Loucy (cell line): ENCODE data around the gene RTEL1.

Source experiments
- H2AFZ ChIP-seq: fragments of 200-600 bp; sonication (generic); 2 replicates; pipeline ENCODE4 v1.6.0; 2016; ENCODE audit warnings: antibody characterized with exemption, mild to moderate bottlenecking, low read length, moderate library complexity
- H3F3A ChIP-seq: fragments of 200-600 bp; 2 replicates; pipeline ENCODE4 v1.6.0; 2016; ENCODE audit warnings: antibody characterized with exemption, low read depth, mild to moderate bottlenecking
- H3K27me3 ChIP-seq: fragments of 200-600 bp; sonication (generic); 2 replicates; pipeline ENCODE4 v1.6.1; 2014; ENCODE audit warnings: low read length, mild to moderate bottlenecking; ENCODE audit not compliant: insufficient read depth, poor library complexity, severe bottlenecking
- H3K36me3 ChIP-seq: fragments of 200-600 bp; sonication (generic); 2 replicates; pipeline ENCODE4 v1.6.1; 2016; ENCODE audit warnings: low read length; ENCODE audit not compliant: insufficient read depth
- H3K4me1 ChIP-seq: fragments of 200-600 bp; sonication (generic); 2 replicates; pipeline ENCODE4 v1.5.1; 2014; ENCODE audit warnings: low read length, mild to moderate bottlenecking; ENCODE audit not compliant: insufficient read depth, poor library complexity, severe bottlenecking
- H3K4me2 ChIP-seq: fragments of 200-600 bp; sonication (generic); 2 replicates; pipeline ENCODE4 v1.6.0; 2014; ENCODE audit warnings: antibody characterized with exemption, low read length, low read depth, mild to moderate bottlenecking; ENCODE audit not compliant: poor library complexity, severe bottlenecking
- H3K4me3 ChIP-seq: fragments of 200-600 bp; sonication (generic); 2 replicates; pipeline ENCODE4 v1.5.1; 2014; ENCODE audit warnings: low read length, mild to moderate bottlenecking, mixed read lengths; ENCODE audit not compliant: poor library complexity, severe bottlenecking
- H3K79me2 ChIP-seq: fragments of 200-600 bp; sonication (generic); 2 replicates; pipeline ENCODE4 v1.6.1; 2014; ENCODE audit warnings: low read length; ENCODE audit not compliant: insufficient read depth
- H3K9ac ChIP-seq: fragments of 200-600 bp; sonication (generic); 2 replicates; pipeline ENCODE4 v1.6.0; 2014; ENCODE audit warnings: mild to moderate bottlenecking, low read depth, low read length, moderate library complexity; ENCODE audit not compliant: poor library complexity, severe bottlenecking
- H3K9me2 ChIP-seq: fragments of 200-600 bp; sonication (generic); replicated peaks from 2 replicates; pipeline ENCODE4 v1.6.1; 2016; ENCODE audit warnings: low read depth, low read length, mixed read lengths
- H3K9me3 ChIP-seq: fragments of 200-600 bp; sonication (generic); 2 replicates; pipeline ENCODE4 v1.6.1; 2014; ENCODE audit warnings: mild to moderate bottlenecking, antibody characterized with exemption, low read length, low read depth; ENCODE audit not compliant: insufficient read depth
- H4K20me1 ChIP-seq: fragments of 200-600 bp; sonication (generic); 2 replicates; pipeline ENCODE4 v1.6.0; 2014; ENCODE audit warnings: antibody characterized with exemption, low read length, mild to moderate bottlenecking; ENCODE audit not compliant: insufficient read depth, poor library complexity, severe bottlenecking
- EZH2phosphoT487 ChIP-seq: fragments of 200-600 bp; IDR thresholded peaks from 2 replicates; pipeline ENCODE4 v1.6.1; 2018; ENCODE audit warnings: antibody characterized with exemption, mild to moderate bottlenecking, moderate library complexity, borderline replicate concordance
- TF ChIP-seq, protein P1 (sequence below): fragments of 200-600 bp; sonication (generic); conservative IDR thresholded peaks from 2 replicates; pipeline ENCODE4 v1.5.1; 2014; ENCODE audit warnings: mild to moderate bottlenecking, antibody characterized with exemption, low read length

The RTEL1 gene

DNA sequence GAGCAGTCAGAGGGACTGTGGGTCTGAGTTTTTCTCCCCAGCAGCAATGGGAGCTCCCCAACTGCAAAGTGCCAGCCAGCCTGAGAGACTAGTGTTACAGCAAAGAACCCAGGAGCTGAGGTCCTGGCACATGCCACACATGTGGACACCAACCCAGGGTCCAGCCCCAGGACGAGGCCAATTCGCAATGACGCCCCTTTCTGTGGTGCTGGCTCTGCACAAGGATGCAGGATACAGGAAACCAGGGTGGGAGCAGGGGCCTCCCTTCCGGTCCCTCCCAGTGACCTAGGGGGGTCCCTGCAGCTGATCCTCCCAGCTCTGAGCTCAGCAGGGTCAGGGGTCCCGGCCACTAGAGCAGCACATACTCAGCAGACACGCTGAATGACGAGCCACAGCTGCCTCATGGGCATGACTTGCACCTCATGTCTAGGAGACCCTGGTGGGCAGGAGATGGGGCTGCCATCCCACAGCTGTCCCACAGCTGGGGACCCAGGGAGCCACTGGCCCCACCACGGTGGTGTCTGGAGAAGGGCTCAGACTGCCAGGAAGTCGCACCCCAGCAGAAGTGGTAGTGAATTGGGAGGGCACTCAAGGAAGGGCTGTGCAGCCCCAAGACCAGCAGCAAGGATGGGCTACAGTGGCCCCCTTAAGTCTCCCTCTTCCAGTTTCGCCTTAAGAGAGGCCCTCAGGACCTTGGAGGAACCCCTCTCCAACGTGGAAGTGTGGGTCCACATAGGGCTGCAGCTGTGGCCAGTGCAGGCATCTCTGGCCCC lies 46.0 kb downstream of the RTEL1 start:
- Histone ChIP-seq H3K79me2 (peaks cover 50% of the 10 kb centered on the region), H3K4me1 (peaks cover 16% of the 10 kb centered on the region), H3F3A (no peaks in the 10 kb centered on the region), H2AFZ (no peak overlapping the region), H3K4me3 (no peak overlapping the region), H3K4me2 (no peak overlapping the region), H3K9me3 (no peaks in the 10 kb centered on the region), H4K20me1 (peaks cover 31% of the 10 kb centered on the region), H3K36me3 (peaks cover 13% of the 10 kb centered on the region; the same call in 1 of the 2 replicates), H3K9ac (no peak overlapping the region), H3K27me3 (peaks cover 4% of the 10 kb centered on the region), H3K9me2 (no peaks in the 10 kb centered on the region)
- TF ChIP-seq, protein P1, sequence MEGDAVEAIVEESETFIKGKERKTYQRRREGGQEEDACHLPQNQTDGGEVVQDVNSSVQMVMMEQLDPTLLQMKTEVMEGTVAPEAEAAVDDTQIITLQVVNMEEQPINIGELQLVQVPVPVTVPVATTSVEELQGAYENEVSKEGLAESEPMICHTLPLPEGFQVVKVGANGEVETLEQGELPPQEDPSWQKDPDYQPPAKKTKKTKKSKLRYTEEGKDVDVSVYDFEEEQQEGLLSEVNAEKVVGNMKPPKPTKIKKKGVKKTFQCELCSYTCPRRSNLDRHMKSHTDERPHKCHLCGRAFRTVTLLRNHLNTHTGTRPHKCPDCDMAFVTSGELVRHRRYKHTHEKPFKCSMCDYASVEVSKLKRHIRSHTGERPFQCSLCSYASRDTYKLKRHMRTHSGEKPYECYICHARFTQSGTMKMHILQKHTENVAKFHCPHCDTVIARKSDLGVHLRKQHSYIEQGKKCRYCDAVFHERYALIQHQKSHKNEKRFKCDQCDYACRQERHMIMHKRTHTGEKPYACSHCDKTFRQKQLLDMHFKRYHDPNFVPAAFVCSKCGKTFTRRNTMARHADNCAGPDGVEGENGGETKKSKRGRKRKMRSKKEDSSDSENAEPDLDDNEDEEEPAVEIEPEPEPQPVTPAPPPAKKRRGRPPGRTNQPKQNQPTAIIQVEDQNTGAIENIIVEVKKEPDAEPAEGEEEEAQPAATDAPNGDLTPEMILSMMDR, result no peak
- no peak for TF ChIP-seq EZH2phosphoT487

DNA sequence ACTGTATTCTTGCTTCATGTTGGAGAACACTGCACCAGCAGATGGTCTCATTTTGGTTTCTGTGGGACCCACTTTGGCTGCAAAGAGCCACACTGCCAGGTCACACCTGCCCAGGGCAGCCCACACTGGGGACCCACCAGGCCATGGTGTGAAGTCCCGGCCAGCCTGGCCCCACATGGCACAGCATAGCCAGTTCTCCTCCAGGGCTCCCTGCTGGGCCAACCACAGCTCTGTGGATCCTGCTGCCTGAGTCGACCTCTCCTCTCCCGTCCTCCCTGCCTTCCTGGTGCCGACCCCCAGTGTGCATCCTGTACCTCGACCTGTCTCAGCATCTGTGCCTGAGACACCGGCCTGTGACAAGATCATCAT lies 46.6 kb downstream of the RTEL1 start:
- Histone ChIP-seq H3K9ac (no peak overlapping the region), H3K9me2 (no peaks in the 10 kb centered on the region), H2AFZ (no peak overlapping the region), H3K4me3 (no peak overlapping the region), H3K4me1 (peaks cover 20% of the 10 kb centered on the region), H4K20me1 (peaks cover 33% of the 10 kb centered on the region), H3K27me3 (peaks cover 4% of the 10 kb centered on the region), H3F3A (no peaks in the 10 kb centered on the region), H3K36me3 (peaks cover 13% of the 10 kb centered on the region; the same call in 1 of the 2 replicates), H3K4me2 (no peak overlapping the region), H3K9me3 (no peaks in the 10 kb centered on the region), H3K79me2 (peaks cover 55% of the 10 kb centered on the region)
- TF ChIP-seq, protein P1, result no peak
- no peak for TF ChIP-seq EZH2phosphoT487

DNA sequence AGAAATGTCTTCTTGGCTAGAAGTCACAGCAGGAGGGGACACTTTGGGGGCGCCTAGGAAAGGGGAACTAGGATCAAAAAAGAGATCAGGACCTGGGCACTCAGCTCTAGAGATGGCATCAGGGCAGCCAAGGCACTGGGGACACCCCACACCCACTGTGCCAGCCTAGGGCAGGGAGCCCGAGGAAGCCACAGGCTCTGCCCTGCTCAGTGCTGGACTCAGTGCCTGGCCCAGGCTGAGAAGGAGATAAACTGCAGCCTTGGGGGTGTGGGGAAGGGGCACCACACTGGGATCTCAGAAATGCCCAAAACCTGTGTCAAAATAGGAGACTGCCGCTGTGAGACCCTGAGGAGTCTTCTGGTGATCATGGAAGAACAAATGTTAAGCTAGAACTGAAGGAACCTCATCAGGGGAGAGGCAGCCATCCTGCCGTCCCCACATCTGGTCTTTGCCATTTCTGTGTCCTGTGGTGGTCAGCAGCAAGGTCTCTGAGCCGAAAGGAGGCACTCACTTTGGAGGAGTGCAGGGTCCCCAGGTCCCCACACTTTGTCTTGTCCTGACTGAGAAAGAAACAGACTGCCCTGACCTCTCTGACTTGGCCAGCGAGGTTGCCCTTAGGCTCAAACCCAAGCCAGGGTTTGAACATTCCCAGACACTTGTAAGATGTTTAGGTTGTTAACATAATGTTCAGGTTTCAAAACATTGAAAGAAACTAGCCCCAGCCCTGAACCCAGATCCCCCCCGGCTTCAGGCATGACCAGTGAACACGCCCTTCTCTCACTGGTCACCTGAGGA lies 47.3 kb downstream of the RTEL1 start:
- Histone ChIP-seq H3K4me3 (no peak overlapping the region), H3K9ac (no peak overlapping the region), H3K9me3 (no peaks in the 10 kb centered on the region), H2AFZ (no peak overlapping the region), H3K79me2 (peaks cover 62% of the 10 kb centered on the region), H3K4me2 (peak overlapping the region; percentile 90), H3F3A (no peaks in the 10 kb centered on the region), H4K20me1 (peaks cover 33% of the 10 kb centered on the region), H3K27me3 (peaks cover 4% of the 10 kb centered on the region), H3K36me3 (peaks cover 13% of the 10 kb centered on the region; the same call in 1 of the 2 replicates), H3K9me2 (no peaks in the 10 kb centered on the region), H3K4me1 (peaks cover 22% of the 10 kb centered on the region)
- TF ChIP-seq EZH2phosphoT487, result no peak
- TF ChIP-seq, protein P1, result no peak
